H9 (cell line): Measurements from ENCODE around the gene STYXL1. TPM values are rescaled to one million over a fixed set of nuclear protein-coding genes. Genes with fewer than 3 reads are reported as not detected.

Experiments used
- DNase-seq: peaks from one replicate; pipeline ENCODE4 v3.0.0-alpha.2; 2017
- H2AFZ ChIP-seq: one replicate; pipeline ENCODE4 v1.6.1; 2013; ENCODE audit warnings: mild to moderate bottlenecking, low read length, control low read depth, moderate library complexity
- H2AK5ac ChIP-seq: 2 replicates; pipeline ENCODE4 v1.6.1; 2013; ENCODE audit warnings: low read length, control low read depth, mixed read lengths; ENCODE audit not compliant: insufficient read length
- H2BK120ac ChIP-seq: one replicate; pipeline ENCODE4 v1.6.1; 2013; ENCODE audit warnings: low read depth, mild to moderate bottlenecking, low read length, control low read depth, inconsistent platforms; ENCODE audit not compliant: poor library complexity, severe bottlenecking
- H2BK12ac ChIP-seq: 2 replicates; pipeline ENCODE4 v1.6.1; 2013; ENCODE audit warnings: low read length, control low read depth, mixed read lengths, low read depth; ENCODE audit not compliant: insufficient read length
- H2BK15ac ChIP-seq: 2 replicates; pipeline ENCODE4 v1.6.1; 2013; ENCODE audit warnings: low read depth, low read length, control low read depth
- H2BK20ac ChIP-seq: one replicate; pipeline ENCODE4 v1.6.1; 2013; ENCODE audit warnings: low read depth, mild to moderate bottlenecking, low read length, control low read depth, inconsistent platforms; ENCODE audit not compliant: poor library complexity, severe bottlenecking
- H2BK5ac ChIP-seq: 2 replicates; pipeline ENCODE4 v1.6.1; 2013; ENCODE audit warnings: low read length, control low read depth, mixed read lengths; ENCODE audit not compliant: insufficient read length
- H3K14ac ChIP-seq: 2 replicates; pipeline ENCODE4 v1.6.1; 2013; ENCODE audit warnings: low read length, control low read depth; ENCODE audit not compliant: insufficient read depth
- H3K18ac ChIP-seq: 2 replicates; pipeline ENCODE4 v1.6.1; 2013; ENCODE audit warnings: low read depth, mild to moderate bottlenecking, mixed read lengths, low read length, control low read depth; ENCODE audit not compliant: insufficient read length
- H3K23ac ChIP-seq: 2 replicates; pipeline ENCODE4 v1.6.1; 2013; ENCODE audit warnings: low read length, control low read depth, mixed read lengths, low read depth; ENCODE audit not compliant: insufficient read length
- H3K23me2 ChIP-seq: 2 replicates; pipeline ENCODE4 v1.6.1; 2013; ENCODE audit warnings: low read depth, mild to moderate bottlenecking, mixed read lengths, low read length, control low read depth; ENCODE audit not compliant: insufficient read length, poor library complexity, severe bottlenecking
- H3K27ac ChIP-seq: 2 replicates; pipeline ENCODE4 v1.5.1; 2013; ENCODE audit warnings: low read length, control low read depth, mixed read lengths, low read depth; ENCODE audit not compliant: insufficient read length
- H3K27me3 ChIP-seq: 2 replicates; pipeline ENCODE4 v1.6.1; 2013; ENCODE audit warnings: low read length, control low read depth, inconsistent platforms; ENCODE audit not compliant: insufficient read depth
- H3K4ac ChIP-seq: 2 replicates; pipeline ENCODE4 v1.6.1; 2013; ENCODE audit warnings: low read depth, mild to moderate bottlenecking, control low read depth, inconsistent platforms, low read length, moderate library complexity
- H3K4me1 ChIP-seq: 2 replicates; pipeline ENCODE4 v1.6.1; 2013; ENCODE audit warnings: low read length, control low read depth, inconsistent platforms; ENCODE audit not compliant: insufficient read depth
- H3K4me2 ChIP-seq: 2 replicates; pipeline ENCODE4 v1.6.1; 2013; ENCODE audit warnings: low read length, control low read depth, mixed read lengths; ENCODE audit not compliant: insufficient read length, insufficient read depth
- H3K56ac ChIP-seq: 2 replicates; pipeline ENCODE4 v1.6.1; 2013; ENCODE audit warnings: low read depth, mild to moderate bottlenecking, mixed read lengths, low read length, control low read depth; ENCODE audit not compliant: insufficient read length
- H3K79me1 ChIP-seq: 2 replicates; pipeline ENCODE4 v1.6.1; 2013; ENCODE audit warnings: low read depth, mild to moderate bottlenecking, moderate library complexity, low read length, control low read depth, inconsistent platforms; ENCODE audit not compliant: insufficient read depth, poor library complexity, severe bottlenecking
- H3K79me2 ChIP-seq: 2 replicates; pipeline ENCODE4 v1.6.1; 2013; ENCODE audit warnings: low read length, control low read depth, inconsistent platforms; ENCODE audit not compliant: insufficient read depth
- H3K9ac ChIP-seq: 2 replicates; pipeline ENCODE4 v1.6.1; 2013; ENCODE audit warnings: low read length, control low read depth, mixed read lengths; ENCODE audit not compliant: insufficient read length; ENCODE audit errors: extremely low read depth
- H3K9me3 ChIP-seq: one replicate; pipeline ENCODE4 v1.6.1; 2013; ENCODE audit warnings: low read depth, low read length, inconsistent platforms; ENCODE audit not compliant: control insufficient read depth
- H3T11ph ChIP-seq: one replicate; pipeline ENCODE4 v1.6.1; 2013; ENCODE audit warnings: mild to moderate bottlenecking, low read length, control low read depth, inconsistent platforms
- H4K20me1 ChIP-seq: one replicate; pipeline ENCODE4 v1.6.1; 2013; ENCODE audit not compliant: control insufficient read depth, insufficient read length, insufficient read depth
- H4K5ac ChIP-seq: 2 replicates; pipeline ENCODE4 v1.6.1; 2013; ENCODE audit warnings: low read depth, mild to moderate bottlenecking, mixed read lengths, low read length, control low read depth; ENCODE audit not compliant: insufficient read length
- H4K8ac ChIP-seq: replicated peaks from 2 replicates; pipeline ENCODE4 v1.6.1; 2013; ENCODE audit warnings: low read length, control low read depth, mixed read lengths, low read depth; ENCODE audit not compliant: insufficient read length
- H4K91ac ChIP-seq: 2 replicates; pipeline ENCODE4 v1.6.1; 2013; ENCODE audit warnings: low read depth, mild to moderate bottlenecking, moderate library complexity, mixed read lengths, low read length, control low read depth; ENCODE audit not compliant: insufficient read length
- H3K27ac Mint-ChIP-seq, 3 experiments: 2 replicates in 2 of 3; 3 replicates in 1 of 3; pipeline ENCODE4 v1.8.0; 2020 to 2021; ENCODE audit warnings: mixed read lengths in 3 of 3, mild to moderate bottlenecking in 1 of 3, moderate library complexity in 1 of 3
- H3K27me3 Mint-ChIP-seq: 2 replicates; pipeline ENCODE4 v1.8.0; 2021; ENCODE audit warnings: low read depth, mild to moderate bottlenecking, moderate library complexity, mixed read lengths
- H3K36me3 Mint-ChIP-seq, 3 experiments: 2 replicates in 2 of 3; 3 replicates in 1 of 3; pipeline ENCODE4 v1.8.0; 2020 to 2021; ENCODE audit warnings: low read depth in 3 of 3, mixed read lengths in 3 of 3; ENCODE audit not compliant: insufficient read depth in 1 of 3
- H3K4me1 Mint-ChIP-seq, 2 experiments: 2 replicates each; pipeline ENCODE4 v1.8.0; 2020; ENCODE audit warnings: mixed read lengths in 2 of 2
- H3K4me3 Mint-ChIP-seq, 2 experiments: 2 replicates in 1 of 2; 3 replicates in 1 of 2; pipeline ENCODE4 v1.8.0; 2020 to 2021; ENCODE audit warnings: mild to moderate bottlenecking in 2 of 2, mixed read lengths in 2 of 2, moderate library complexity in 1 of 2
- H3K9me3 Mint-ChIP-seq, 2 experiments: 2 replicates in 1 of 2; 3 replicates in 1 of 2; pipeline ENCODE4 v1.8.0; 2020; ENCODE audit warnings: mild to moderate bottlenecking in 2 of 2, mixed read lengths in 2 of 2, moderate library complexity in 1 of 2
- WGBS: extraction: QIAGEN DNeasy Blood & Tissue Kit; methylation state at CpG from one replicate; pipeline ENCODE4 v1.1.7; 2013; ENCODE audit warnings: missing lambda C conversion rate, low lambda C conversion rate, mixed read lengths; ENCODE audit not compliant: insufficient read length; ENCODE audit errors: extremely low coverage; 5-methylcytosine and 5-hydroxymethylcytosine counted together
- total RNA-seq: library from RNA; stranded (reverse); gene quantifications from 2 replicates; pipeline ENCODE4 v1.2.1, GENCODE V29; 2021
- TF ChIP-seq, protein P1 (sequence below): fragments of 200-600 bp; sonication (generic); conservative IDR thresholded peaks from 3 replicates; pipeline ENCODE4 v1.8.0; 2021; ENCODE audit warnings: antibody characterized with exemption, mild to moderate bottlenecking

The STYXL1 gene
- total RNA-seq, 1 experiment from 2014 or later: 38.7 TPM

DNA sequence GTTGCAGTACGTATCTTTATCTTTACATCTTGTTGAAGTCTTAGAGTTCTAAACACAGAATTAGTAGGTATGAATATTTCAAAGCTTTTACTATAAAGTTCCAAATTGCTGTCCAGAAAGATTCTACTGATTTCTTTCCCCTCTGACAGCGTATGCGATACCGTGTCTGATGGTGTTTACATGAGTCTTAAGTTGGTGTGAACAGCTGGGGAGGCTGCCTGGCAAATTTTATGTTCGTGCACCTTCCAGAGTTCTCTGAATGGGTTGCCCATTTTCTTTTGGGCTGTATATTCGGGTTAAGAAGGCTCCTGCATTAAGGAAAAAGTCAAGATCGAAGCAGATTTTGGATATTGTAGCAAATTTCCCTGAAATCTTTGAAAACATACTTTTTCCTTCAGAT lies 8.4 kb upstream of the STYXL1 start:
- no peaks in the 10 kb centered on the region for H3K27me3 ChIP-seq
- peaks cover 5% of the 10 kb centered on the region for H3K79me1 ChIP-seq
- no peak overlapping the region for H3T11ph ChIP-seq
- H2BK12ac ChIP-seq: no peak overlapping the region
- H4K5ac ChIP-seq: no peak overlapping the region
- H3K27ac ChIP-seq: no peak overlapping the region
- H3K79me2 ChIP-seq: peaks cover 12% of the 10 kb centered on the region; the same call in 1 of the 2 replicates
- H3K56ac ChIP-seq: no peak overlapping the region
- Mint-ChIP-seq H3K27me3 (no peaks in the 10 kb centered on the region), H3K4me1 (peaks cover 0 to 5% of the 10 kb centered on the region in 2 experiments; a peak in 2 of 4 replicates), H3K27ac (no peak overlapping the region), H3K9me3 (no peaks in the 10 kb centered on the region), H3K36me3 (peaks cover 43 to 63% (median 62%) of the 10 kb centered on the region in 3 experiments; a peak in 6 of 7 replicates), H3K4me3 (no peak overlapping the region)
- no peak overlapping the region for H3K23ac ChIP-seq
- no CpG with 5 or more reads among the region's 7 CpGs for WGBS
- DNase-seq: no peak
- H2AK5ac ChIP-seq: no peak overlapping the region
- no peak overlapping the region for H3K18ac ChIP-seq
- H3K23me2 ChIP-seq: no peaks in the 10 kb centered on the region
- H4K20me1 ChIP-seq: no peaks in the 10 kb centered on the region
- no peak overlapping the region for H4K8ac ChIP-seq
- no peak overlapping the region for H2BK15ac ChIP-seq
- no peak overlapping the region for H3K14ac ChIP-seq
- no peaks in the 10 kb centered on the region for H3K9me3 ChIP-seq
- no peak overlapping the region for H2AFZ ChIP-seq
- H3K4ac ChIP-seq: no peak overlapping the region
- H3K9ac ChIP-seq: no peak overlapping the region
- H4K91ac ChIP-seq: no peak overlapping the region
- H3K4me2 ChIP-seq: no peak overlapping the region
- H2BK120ac ChIP-seq: no peak overlapping the region
- no peak overlapping the region for H2BK5ac ChIP-seq
- H3K4me1 ChIP-seq: no peaks in the 10 kb centered on the region
- TF ChIP-seq, protein P1, sequence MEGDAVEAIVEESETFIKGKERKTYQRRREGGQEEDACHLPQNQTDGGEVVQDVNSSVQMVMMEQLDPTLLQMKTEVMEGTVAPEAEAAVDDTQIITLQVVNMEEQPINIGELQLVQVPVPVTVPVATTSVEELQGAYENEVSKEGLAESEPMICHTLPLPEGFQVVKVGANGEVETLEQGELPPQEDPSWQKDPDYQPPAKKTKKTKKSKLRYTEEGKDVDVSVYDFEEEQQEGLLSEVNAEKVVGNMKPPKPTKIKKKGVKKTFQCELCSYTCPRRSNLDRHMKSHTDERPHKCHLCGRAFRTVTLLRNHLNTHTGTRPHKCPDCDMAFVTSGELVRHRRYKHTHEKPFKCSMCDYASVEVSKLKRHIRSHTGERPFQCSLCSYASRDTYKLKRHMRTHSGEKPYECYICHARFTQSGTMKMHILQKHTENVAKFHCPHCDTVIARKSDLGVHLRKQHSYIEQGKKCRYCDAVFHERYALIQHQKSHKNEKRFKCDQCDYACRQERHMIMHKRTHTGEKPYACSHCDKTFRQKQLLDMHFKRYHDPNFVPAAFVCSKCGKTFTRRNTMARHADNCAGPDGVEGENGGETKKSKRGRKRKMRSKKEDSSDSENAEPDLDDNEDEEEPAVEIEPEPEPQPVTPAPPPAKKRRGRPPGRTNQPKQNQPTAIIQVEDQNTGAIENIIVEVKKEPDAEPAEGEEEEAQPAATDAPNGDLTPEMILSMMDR: no peak
- H2BK20ac ChIP-seq: no peak overlapping the region
